HG03175 (cell line): ENCODE data around the gene UCP1.
A peak's percentile ranks its signal among the peaks of the same experiment; 100 is the strongest.

ENCODE experiments used
- ATAC-seq: cut with Tn5 transposase; IDR thresholded peaks from one replicate; pipeline ENCODE4 v1.9.1; 2021; ENCODE audit warnings: mild to moderate bottlenecking, moderate library complexity; ENCODE audit not compliant: unreplicated experiment

The UCP1 gene

GRCh38 chr4:140568507-140569306 is at the start of gene UCP1:
Gene UCP1, minus strand, starts transcription at chr4:140568961. Its CDS starts 232 bp downstream, at chr4:140568729.
- ATAC-seq, result no peak

GRCh38 chr4:140617499-140618248 is 48.9 kb upstream of the UCP1 start:
- ATAC-seq, result no peak

- ATAC-seq, result no peak
These were observed 46.7 kb upstream of the UCP1 start for GRCh38 chr4:140615451-140615850.

- no peak for ATAC-seq
These were observed 43.6 kb upstream of the UCP1 start for GRCh38 chr4:140612357-140612756.

GRCh38 chr4:140611854-140612253 is 43.1 kb upstream of the UCP1 start:
- no peak for ATAC-seq

GRCh38 chr4:140609548-140610425 is 41.0 kb upstream of the UCP1 start:
- peak; percentile 89 for ATAC-seq

- no peak for ATAC-seq
These were observed 39.1 kb upstream of the UCP1 start for GRCh38 chr4:140607852-140608251.

- no peak for ATAC-seq
These were observed 35.8 kb upstream of the UCP1 start for GRCh38 chr4:140604544-140604943.

- no peak for ATAC-seq
These were observed 34.5 kb upstream of the UCP1 start for GRCh38 chr4:140603286-140603685.

- no peak for ATAC-seq
These were observed 34.0 kb upstream of the UCP1 start for GRCh38 chr4:140602714-140603113.

GRCh38 chr4:140600408-140600807 is 31.6 kb upstream of the UCP1 start:
- ATAC-seq, result no peak

- ATAC-seq, result peak; percentile 51
These were observed 26.3 kb upstream of the UCP1 start for GRCh38 chr4:140595065-140595464.

- ATAC-seq, result no peak
These were observed 15.7 kb upstream of the UCP1 start for GRCh38 chr4:140584439-140584838.

- no peak for ATAC-seq
These were observed 12.3 kb upstream of the UCP1 start for GRCh38 chr4:140581078-140581477.

GRCh38 chr4:140579278-140579677 is 10.5 kb upstream of the UCP1 start:
- no peak for ATAC-seq

- no peak for ATAC-seq
These were observed 6.7 kb upstream of the UCP1 start for GRCh38 chr4:140575489-140575888.

- no peak for ATAC-seq
These were observed 2.9 kb upstream of the UCP1 start for GRCh38 chr4:140571620-140572019.

- no peak for ATAC-seq
These were observed 512 bp upstream of the UCP1 start for GRCh38 chr4:140569307-140569638.

GRCh38 chr4:140559696-140560095 is 9.1 kb downstream of the UCP1 start:
- no peak for ATAC-seq

- ATAC-seq, result no peak
These were observed 10.8 kb downstream of the UCP1 start for GRCh38 chr4:140557831-140558435.
